ENCODE measurements around the gene PTGER3. TPM values are rescaled to one million over a fixed set of nuclear protein-coding genes. Genes with fewer than 3 reads are reported as not detected.

The PTGER3 gene
- total and polyA plus RNA-seq, 2 of the 4 experiments (the other 2 are of a cell fraction): not detected

DNA sequence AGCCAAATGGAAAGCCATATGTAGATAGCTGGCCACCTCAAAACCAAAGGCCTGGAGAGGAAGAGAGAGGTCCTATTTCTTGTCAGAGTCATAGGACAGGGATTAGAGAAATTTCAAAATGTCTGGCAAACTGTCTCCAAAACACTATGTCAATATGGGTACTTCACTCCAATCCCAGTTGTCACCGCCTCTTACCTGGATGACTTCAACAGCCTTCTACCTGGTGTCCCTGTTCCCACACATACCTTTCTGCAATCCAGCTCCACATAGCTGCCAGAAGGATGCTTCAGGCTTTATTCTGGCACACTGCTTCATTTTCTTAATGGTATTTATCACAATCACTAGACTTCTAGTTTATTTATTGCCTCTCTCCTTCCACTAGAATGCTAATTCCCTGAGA, 14.5 kb downstream of the PTGER3 start:
- Histone ChIP-seq H3K23ac (ENCODE audit: low read depth, low read length) (no peak overlapping the region), H2BK5ac (ENCODE audit: low read depth, low read length, poor library complexity, severe bottlenecking) (no peak overlapping the region), H2AFZ (replicated peaks; ENCODE audit: low read length, poor library complexity) (no peak overlapping the region), H3K4me2 (ENCODE audit: low read depth, low read length) (no peak overlapping the region), H3K4ac (ENCODE audit: low read depth, low read length) (no peak overlapping the region), H3K4me3 (ENCODE audit: insufficient read depth, low read depth, low read length) (no peak overlapping the region), H3K36me3 (ENCODE audit: control insufficient read depth, insufficient read depth, low read length) (no peaks in the 10 kb centered on the region), H2AK5ac (ENCODE audit: low read depth, low read length) (no peak overlapping the region), H3K27me3 (ENCODE audit: control insufficient read depth, insufficient read depth, low read length) (peaks cover 2% of the 10 kb centered on the region), H3K14ac (replicated peaks; ENCODE audit: low read depth, low read length) (no peak overlapping the region), H2AK9ac (replicated peaks; ENCODE audit: low read depth, low read length, poor library complexity) (no peak overlapping the region), H2BK15ac (ENCODE audit: low read depth, low read length) (no peak overlapping the region), H3K56ac (ENCODE audit: extremely low read depth, insufficient read depth, low read length) (no peak overlapping the region), H3K9me1 (ENCODE audit: insufficient read depth, low read length) (no peaks in the 10 kb centered on the region), H2BK120ac (ENCODE audit: low read depth, low read length) (no peak overlapping the region), H2BK20ac (ENCODE audit: low read depth, low read length) (no peak overlapping the region), H4K91ac (ENCODE audit: insufficient read depth, low read depth, low read length) (no peak overlapping the region), H4K20me1 (ENCODE audit: insufficient read depth, low read length) (no peaks in the 10 kb centered on the region), H3K79me1 (ENCODE audit: low read depth in 1 of 2, low read length in 2 of 2) (no peaks in the 10 kb centered on the region), H3K9ac (ENCODE audit: low read depth, low read length) (no peak overlapping the region), H3K18ac (ENCODE audit: low read depth, low read length) (no peak overlapping the region), H3K27ac (ENCODE audit: insufficient read depth, low read length) (no peak overlapping the region), H3K9me3 (ENCODE audit: control insufficient read depth, insufficient read depth, low read length) (no peaks in the 10 kb centered on the region), H4K5ac (ENCODE audit: low read depth, low read length) (no peak overlapping the region), H3K4me1 (ENCODE audit: control insufficient read depth, insufficient read depth, low read length) (no peaks in the 10 kb centered on the region), H4K8ac (ENCODE audit: low read depth in 2 of 2, low read length in 2 of 2) (no peak overlapping the region)
- BruUV-seq (replicated peaks): no TSS peak
- intact Hi-C loops (cut with micrococcal nuclease) (no loop called here), dilution Hi-C loops (cut with HindIII; ENCODE audit: low sequenced_read_pairs, unreplicated experiment) (no loop called here), in situ Hi-C loops (cut with MboI; ENCODE audit: low sequenced_read_pairs) (no loop called here)
- ChIA-PET POLR2A (ENCODE audit: unreplicated experiment) (no interaction called here), CTCF (interaction anchor here (0.6 kb wide), 1 partner anchor 978 kb away, joined by 3 read pairs; no protein-coding TSS in a partner anchor)
- DNase-seq (no peak), ATAC-seq (ENCODE audit: low read depth) (no peak)
- TF ChIP-seq POLR2A (IDR thresholded peaks at IDR 0.05; ENCODE audit: low read depth, low read length) (no peak), RFX5 (IDR thresholded peaks at IDR 0.05; ENCODE audit: low read depth, low read length) (no peak), FOS (IDR thresholded peaks at IDR 0.05; ENCODE audit: low read depth, low read length) (no peak), NFE2L2 (IDR thresholded peaks at IDR 0.05; ENCODE audit: low read depth, low read length) (no peak)
- WGBS, 2 experiments (ENCODE audit: extremely low coverage in 2 of 2, insufficient read length in 1 of 2): 71% methylated on average over 1 of the region's 1 CpG; no CpG with 5 or more reads in 1 of the 2 experiments
